ENCODE data around the gene SLIT3. TPM values are rescaled to one million over a fixed set of nuclear protein-coding genes. Genes with fewer than 3 reads are reported as not detected.

SLIT3 gene
- total RNA-seq, 1 donor from 2014 or later: 3.1 TPM

DNA sequence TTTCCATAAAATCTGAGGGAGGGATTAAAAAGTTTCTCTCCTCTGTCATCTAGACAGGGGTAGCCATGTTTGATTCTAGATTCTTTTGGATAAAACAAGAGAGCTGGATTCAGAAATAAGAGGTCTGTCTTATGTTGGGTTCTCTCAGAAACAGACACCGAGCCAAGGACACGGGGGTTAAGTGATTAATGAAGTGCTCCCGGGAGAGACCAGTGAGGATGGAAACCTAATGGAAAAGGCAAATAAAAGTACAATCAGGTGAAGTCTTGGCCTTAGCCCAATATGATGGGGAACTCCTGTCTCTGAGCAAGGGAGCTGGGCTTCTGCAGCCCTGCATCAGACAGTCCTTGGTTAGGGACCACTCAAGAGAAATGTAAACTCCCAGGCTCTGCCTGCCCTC, 413.0 kb downstream of the SLIT3 start:
- DNase-seq (ENCODE audit: low read depth): no peak
- no peak overlapping the region for H3K4me3 ChIP-seq (ENCODE audit: low read depth, low read length)
- TF ChIP-seq, protein P1, sequence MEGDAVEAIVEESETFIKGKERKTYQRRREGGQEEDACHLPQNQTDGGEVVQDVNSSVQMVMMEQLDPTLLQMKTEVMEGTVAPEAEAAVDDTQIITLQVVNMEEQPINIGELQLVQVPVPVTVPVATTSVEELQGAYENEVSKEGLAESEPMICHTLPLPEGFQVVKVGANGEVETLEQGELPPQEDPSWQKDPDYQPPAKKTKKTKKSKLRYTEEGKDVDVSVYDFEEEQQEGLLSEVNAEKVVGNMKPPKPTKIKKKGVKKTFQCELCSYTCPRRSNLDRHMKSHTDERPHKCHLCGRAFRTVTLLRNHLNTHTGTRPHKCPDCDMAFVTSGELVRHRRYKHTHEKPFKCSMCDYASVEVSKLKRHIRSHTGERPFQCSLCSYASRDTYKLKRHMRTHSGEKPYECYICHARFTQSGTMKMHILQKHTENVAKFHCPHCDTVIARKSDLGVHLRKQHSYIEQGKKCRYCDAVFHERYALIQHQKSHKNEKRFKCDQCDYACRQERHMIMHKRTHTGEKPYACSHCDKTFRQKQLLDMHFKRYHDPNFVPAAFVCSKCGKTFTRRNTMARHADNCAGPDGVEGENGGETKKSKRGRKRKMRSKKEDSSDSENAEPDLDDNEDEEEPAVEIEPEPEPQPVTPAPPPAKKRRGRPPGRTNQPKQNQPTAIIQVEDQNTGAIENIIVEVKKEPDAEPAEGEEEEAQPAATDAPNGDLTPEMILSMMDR (conservative IDR thresholded peaks at IDR 0.05; ENCODE audit: low read depth, low read length): no peak

DNA sequence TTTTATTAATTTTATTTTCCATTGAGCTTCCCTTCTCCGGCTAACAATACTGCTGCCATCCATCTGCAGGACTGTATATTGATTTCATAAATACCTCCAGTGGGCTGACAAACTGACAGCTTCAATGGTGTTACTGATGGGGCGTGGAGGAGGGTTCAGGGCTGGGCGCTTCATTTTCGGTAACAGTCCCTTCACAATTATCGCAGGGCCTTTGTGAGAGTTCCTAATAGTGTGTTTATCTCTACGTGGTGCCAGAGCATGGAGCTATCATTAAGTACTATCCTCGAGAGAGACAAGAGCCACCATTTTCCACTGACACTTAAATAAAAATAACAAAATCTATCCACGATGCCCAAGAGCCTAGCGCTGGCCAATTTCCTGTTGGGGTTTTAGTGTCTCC, 414.8 kb downstream of the SLIT3 start:
- no peak for DNase-seq (ENCODE audit: low read depth)
- no peak overlapping the region for H3K4me3 ChIP-seq (ENCODE audit: low read depth, low read length)
- TF ChIP-seq, protein P1 (conservative IDR thresholded peaks at IDR 0.05; ENCODE audit: low read depth, low read length): no peak

DNA sequence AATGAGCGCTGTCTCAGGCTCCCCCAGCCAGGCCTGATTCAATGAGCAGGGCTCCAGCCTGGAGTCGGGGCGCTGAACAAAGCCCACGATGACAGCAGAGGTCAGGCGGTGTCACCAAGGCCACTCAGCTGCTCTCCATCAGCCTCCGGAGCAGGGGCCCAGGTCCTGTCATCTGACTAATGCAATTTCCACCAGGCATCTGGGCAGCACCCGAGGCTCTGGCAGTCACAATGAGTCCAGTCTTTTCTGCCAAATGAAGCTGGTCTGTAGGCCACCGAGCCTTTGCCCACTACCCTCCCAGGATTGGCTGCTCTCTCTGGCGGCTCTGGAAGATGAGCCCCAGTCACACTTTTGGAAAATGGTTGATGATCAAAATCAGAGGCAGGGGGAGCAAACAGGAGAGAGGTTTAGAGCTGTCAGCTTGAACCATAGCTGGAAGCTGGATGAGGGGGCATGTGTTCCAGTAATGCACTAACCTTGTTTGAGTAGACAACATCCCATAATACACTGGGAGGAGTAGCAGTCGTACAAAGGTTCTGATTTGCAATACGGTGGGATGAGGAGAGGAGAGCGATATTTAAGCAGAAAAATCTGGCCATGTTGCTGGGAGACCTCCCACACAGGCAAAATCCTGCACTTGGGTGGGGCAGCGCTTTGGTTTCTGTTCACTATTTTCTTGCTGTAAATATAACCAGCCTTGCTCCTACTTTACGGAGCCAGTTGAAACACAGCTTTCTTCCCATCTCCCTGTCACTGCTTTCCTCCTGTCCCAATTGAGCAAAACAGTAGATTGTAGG, 415.4 kb downstream of the SLIT3 start:
- no peak for DNase-seq (ENCODE audit: low read depth)
- H3K4me3 ChIP-seq (ENCODE audit: low read depth, low read length): no peak overlapping the region
- TF ChIP-seq, protein P1 (conservative IDR thresholded peaks at IDR 0.05; ENCODE audit: low read depth, low read length): no peak

DNA sequence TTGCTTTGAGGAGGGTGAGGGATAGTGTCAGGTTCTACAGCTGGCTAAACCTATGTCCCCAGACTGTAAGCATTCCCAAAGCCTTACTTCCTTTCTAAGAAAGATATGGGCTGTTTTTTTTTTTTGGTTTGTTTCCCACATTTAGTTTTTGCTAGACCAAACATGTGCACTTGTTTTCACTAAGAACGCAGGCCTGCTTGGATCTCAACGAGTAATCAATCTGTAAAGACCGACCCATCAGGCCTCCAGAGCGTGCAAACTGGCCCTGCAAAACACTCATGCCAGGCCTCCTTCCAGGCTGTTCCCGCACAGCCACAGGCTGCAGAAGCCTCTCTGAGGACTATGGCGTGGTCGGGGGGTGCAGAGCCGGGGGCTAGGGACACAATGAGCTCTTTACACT, 416.9 kb downstream of the SLIT3 start:
- TF ChIP-seq, protein P1 (conservative IDR thresholded peaks at IDR 0.05; ENCODE audit: low read depth, low read length): no peak

DNA sequence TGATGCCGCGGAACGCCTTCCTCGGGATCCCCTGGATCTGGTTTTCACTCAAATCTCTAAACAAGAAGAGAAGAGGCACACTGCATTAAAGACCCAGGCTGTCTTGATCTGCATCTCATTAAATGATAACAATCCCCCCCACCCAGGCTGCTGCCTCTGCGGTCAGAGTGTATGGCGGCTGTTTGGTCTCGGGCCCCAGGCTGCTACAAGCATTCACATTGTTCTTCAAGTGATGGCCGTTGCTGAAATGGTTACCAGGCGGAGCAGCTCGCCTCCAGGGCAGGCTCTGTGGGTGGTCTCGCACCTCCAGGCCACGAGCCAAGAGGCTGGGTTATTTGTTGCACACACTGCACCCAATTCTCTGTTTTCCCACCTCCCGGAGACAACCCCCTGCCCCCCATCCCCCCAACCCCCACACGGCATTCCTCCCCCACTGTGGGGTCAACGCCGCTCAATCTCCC, 417.6 kb downstream of the SLIT3 start:
- TF ChIP-seq, protein P1 (conservative IDR thresholded peaks at IDR 0.05; ENCODE audit: low read depth, low read length): no peak
- H3K4me3 ChIP-seq (ENCODE audit: low read depth, low read length): no peak overlapping the region

More for the DNA sequence above, 416.9 kb downstream of the SLIT3 start:
- DNase-seq (ENCODE audit: low read depth): no peak
- H3K4me3 ChIP-seq (ENCODE audit: low read depth, low read length): no peak overlapping the region

DNA sequence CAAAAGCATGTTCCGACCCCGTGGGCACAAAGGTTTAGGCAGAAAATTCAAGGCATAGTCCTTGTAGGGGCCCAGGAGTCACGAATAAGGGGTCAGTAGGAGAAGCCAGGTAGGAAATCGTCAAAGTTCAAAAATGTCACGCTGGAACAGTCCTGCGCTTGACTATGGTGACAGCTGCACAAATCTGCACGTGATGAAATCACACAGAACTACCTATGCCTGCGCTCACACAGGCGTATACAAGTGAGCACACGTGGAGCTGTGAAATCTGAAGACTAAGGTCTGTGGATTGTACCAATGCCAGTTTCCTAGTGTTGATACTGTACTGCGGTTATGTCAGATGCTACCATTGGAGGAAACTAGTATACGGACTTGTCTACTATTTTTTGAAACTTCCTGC, 418.7 kb downstream of the SLIT3 start:
- no peak overlapping the region for H3K4me3 ChIP-seq (ENCODE audit: low read depth, low read length)
- TF ChIP-seq, protein P1 (conservative IDR thresholded peaks at IDR 0.05; ENCODE audit: low read depth, low read length): no peak
- DNase-seq (ENCODE audit: low read depth): no peak

More for the DNA sequence above, 417.6 kb downstream of the SLIT3 start:
- no peak for DNase-seq (ENCODE audit: low read depth)
